AG04449 (cell line): ENCODE measurements around the gene PTPN6.

Experiments
- CTCF ChIA-PET: fragments of 350-600 bp; formaldehyde crosslinking; extraction: SDS; loops from one replicate; lab custom pipeline; 2021; ENCODE audit warnings: antibody characterized with exemption; lab: Yijun Ruan, JAX
- POLR2A ChIA-PET: fragments of 400-600, 350-600 bp; formaldehyde crosslinking; extraction: SDS; loops from one replicate; lab custom pipeline; 2020; ENCODE audit warnings: antibody characterized with exemption, inconsistent platforms; lab: Yijun Ruan, JAX
- DNase-seq: peaks from one replicate; pipeline ENCODE4 v3.0.0-alpha.2; 2010; ENCODE audit warnings: low read depth, low spot score
- H3K4me3 ChIP-seq: 2 replicates; pipeline ENCODE4 v1.5.1; 2011; ENCODE audit warnings: low read depth, mild to moderate bottlenecking, control low read depth, low read length
- CTCF ChIP-seq: IDR thresholded peaks from one replicate; pipeline ENCODE4 v1.5.1; 2011; ENCODE audit warnings: mild to moderate bottlenecking, moderate library complexity, low read length, control low read depth, inconsistent platforms; ENCODE audit not compliant: insufficient read depth; ENCODE audit errors: missing control alignments

The PTPN6 gene

GRCh38 chr12:7009512-7009911 is 58.4 kb downstream of the PTPN6 start:
- DNase-seq, result no peak
- POLR2A ChIA-PET, result no interaction called here
- no peak overlapping the region for H3K4me3 ChIP-seq
- no peak for TF ChIP-seq CTCF
- CTCF ChIA-PET, result interaction anchor here (0.9 kb wide), 3 partner anchors 9 to 45 kb away, joined by 3 to 5 read pairs (median 3); partner anchors contain the start of gene LPCAT3
